Adrenal gland (tissue), 12 donors: ENCODE measurements around the gene NEIL1. TPM values are rescaled to one million over a fixed set of nuclear protein-coding genes. Genes with fewer than 3 reads are reported as not detected.

Experiments
- DNase-seq, 7 donors: peaks; one replicate each; pipeline ENCODE4 v3.0.0-alpha.2; 2019 to 2020
- H3K27ac ChIP-seq, 5 donors: fragments of 200-600 bp; sonication (generic) in 4 of 5; 1 replicate in 3 of 5; 2 replicates in 2 of 5; pipeline versions ENCODE4 v1.5.1 to v1.8.0; 2016 to 2020; ENCODE audit warnings: mild to moderate bottlenecking in 1 of 5
- H3K27me3 ChIP-seq: fragments of 200-600 bp; 2 replicates; pipeline ENCODE4 v1.8.0; 2021
- H3K36me3 ChIP-seq, 2 donors: fragments of 200-600 bp; replicated peaks in 1 of 2; 1 replicate in 1 of 2; 2 replicates in 1 of 2; pipeline versions ENCODE4 v1.5.1 to v1.8.0; 2018 to 2022
- H3K4me1 ChIP-seq, 2 donors: fragments of 200-600 bp; replicated peaks in 1 of 2; 1 replicate in 1 of 2; 2 replicates in 1 of 2; pipeline versions ENCODE4 v1.5.1 to v1.8.0; 2018 to 2021
- H3K4me3 ChIP-seq, 4 donors: fragments of 200-600 bp; sonication (generic) in 3 of 4; one replicate each; pipeline ENCODE4 v1.5.1; 2016 to 2018
- H3K9me3 ChIP-seq, 3 donors: fragments of 200-600 bp; sonication (generic) in 1 of 3; replicated peaks in 1 of 3; 1 replicate in 2 of 3; 2 replicates in 1 of 3; pipeline versions ENCODE4 v1.5.1 to v1.8.0; 2016 to 2021
- POLR2A ChIP-seq, 2 donors: fragments of 450-650 bp; IDR thresholded peaks; one replicate each; pipeline ENCODE4 v1.6.1; 2017; ENCODE audit warnings: antibody characterized with exemption in 2 of 2, mild to moderate bottlenecking in 2 of 2, moderate library complexity in 1 of 2
- WGBS, 4 donors: extraction: QIAGEN DNeasy Blood & Tissue Kit in 2 of 4; methylation state at CpG; one replicate each; pipeline versions ENCODE4 v1.1.5 to v1.1.7; 2013 to 2017; 5-methylcytosine and 5-hydroxymethylcytosine counted together
- intact Hi-C, 2 donors: fragments of 100-400 bp; cut with DNase I; formaldehyde crosslinking; loops; one replicate each; pipeline versions ENCODE4 v1.14.1 to v1.15.0; 2022 to 2023
- polyA plus RNA-seq, 3 donors: library from polyadenylated mRNA; stranded (reverse); fragments of 200-250 nt in 2 of 3; fragments of 350-450 nt in 1 of 3; fragmentation: Illumina TruSeq in 1 of 3; extraction: RNeasy Lipid Tissue Mini Kit (QIAGEN cat#74804) in 1 of 3; gene quantifications; one replicate each; pipeline ENCODE4 v1.2.3, GENCODE V29; 2013 to 2014
- total RNA-seq, 9 donors: library from RNA; depleted of rRNA in 4 of 9; stranded (reverse); fragments of >200 nt in 4 of 9; fragments of 120-200 nt in 1 of 9; fragmentation: NEBNext Ultra II Directional in 1 of 9; extraction: Animal tissue kit (Norgen Biotek cat#: 25700) in 1 of 9; gene quantifications; one replicate each; pipeline versions ENCODE4 v1.1.0 to v1.2.4, GENCODE V29; 2013 to 2023
- TF ChIP-seq, protein P1 (sequence below), 6 experiments: fragments of 450-650 bp in 4 of 6; fragments of 200-600 bp in 2 of 6; sonication (generic) in 1 of 6; IDR thresholded peaks; 1 replicate in 5 of 6; 2 replicates in 1 of 6; pipeline versions ENCODE4 v1.5.1 to v1.8.0; 2016 to 2021; ENCODE audit warnings: antibody characterized with exemption in 6 of 6, mild to moderate bottlenecking in 2 of 6, moderate library complexity in 1 of 6
- donor health status: healthy with polysubstance abuse.
- donor health status: Bipolar disorder and iron deficiency.
- donor health status: DM: yes; HTN: yes; CAD: no.
- donor health status: DM: no; HTN: no; CAD: no.
- donor health status: DM: no; HTN: no; CAD: no.
- donor health status: DM: yes; HTN: yes; CAD: no.

The NEIL1 gene
- total and polyA plus RNA-seq, 12 donors = 6.3 to 208 (median 61.2) TPM

DNA sequence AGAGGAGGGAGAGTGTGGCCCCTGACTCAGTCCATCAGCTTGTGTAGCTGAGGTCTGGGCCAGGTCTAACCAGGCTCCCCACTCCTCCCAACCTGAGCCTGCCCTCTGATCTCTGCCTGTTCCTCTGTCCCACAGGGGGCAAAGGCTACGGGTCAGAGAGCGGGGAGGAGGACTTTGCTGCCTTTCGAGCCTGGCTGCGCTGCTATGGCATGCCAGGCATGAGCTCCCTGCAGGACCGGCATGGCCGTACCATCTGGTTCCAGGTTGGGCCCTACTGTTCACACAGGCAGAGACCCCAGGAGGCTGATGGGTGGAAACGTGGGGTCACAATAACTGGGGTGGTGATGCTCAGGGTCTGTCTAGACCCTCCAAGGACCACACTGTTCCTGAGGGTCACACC, 6.8 kb downstream of the NEIL1 start:
- Histone ChIP-seq H3K36me3 (peaks cover 0 to 44% of the 10 kb centered on the region in 2 donors), H3K4me3 (no peak overlapping the region), H3K9me3 (no peaks in the 10 kb centered on the region), H3K27me3 (no peaks in the 10 kb centered on the region), H3K4me1 (peaks cover 0 to 13% of the 10 kb centered on the region in 2 donors), H3K27ac (no peak overlapping the region)
- DNase-seq = peak in 1 of 7 donors; percentile 15
- 81 to 92% (median 86%) methylated on average over 3 to 7 of the region's 7 CpGs for WGBS, 4 donors
- no peak for TF ChIP-seq POLR2A (IDR thresholded peaks at IDR 0.05)
- TF ChIP-seq, protein P1, sequence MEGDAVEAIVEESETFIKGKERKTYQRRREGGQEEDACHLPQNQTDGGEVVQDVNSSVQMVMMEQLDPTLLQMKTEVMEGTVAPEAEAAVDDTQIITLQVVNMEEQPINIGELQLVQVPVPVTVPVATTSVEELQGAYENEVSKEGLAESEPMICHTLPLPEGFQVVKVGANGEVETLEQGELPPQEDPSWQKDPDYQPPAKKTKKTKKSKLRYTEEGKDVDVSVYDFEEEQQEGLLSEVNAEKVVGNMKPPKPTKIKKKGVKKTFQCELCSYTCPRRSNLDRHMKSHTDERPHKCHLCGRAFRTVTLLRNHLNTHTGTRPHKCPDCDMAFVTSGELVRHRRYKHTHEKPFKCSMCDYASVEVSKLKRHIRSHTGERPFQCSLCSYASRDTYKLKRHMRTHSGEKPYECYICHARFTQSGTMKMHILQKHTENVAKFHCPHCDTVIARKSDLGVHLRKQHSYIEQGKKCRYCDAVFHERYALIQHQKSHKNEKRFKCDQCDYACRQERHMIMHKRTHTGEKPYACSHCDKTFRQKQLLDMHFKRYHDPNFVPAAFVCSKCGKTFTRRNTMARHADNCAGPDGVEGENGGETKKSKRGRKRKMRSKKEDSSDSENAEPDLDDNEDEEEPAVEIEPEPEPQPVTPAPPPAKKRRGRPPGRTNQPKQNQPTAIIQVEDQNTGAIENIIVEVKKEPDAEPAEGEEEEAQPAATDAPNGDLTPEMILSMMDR (IDR thresholded peaks at IDR 0.05) = no peak
- intact Hi-C loops = no loop called here

DNA sequence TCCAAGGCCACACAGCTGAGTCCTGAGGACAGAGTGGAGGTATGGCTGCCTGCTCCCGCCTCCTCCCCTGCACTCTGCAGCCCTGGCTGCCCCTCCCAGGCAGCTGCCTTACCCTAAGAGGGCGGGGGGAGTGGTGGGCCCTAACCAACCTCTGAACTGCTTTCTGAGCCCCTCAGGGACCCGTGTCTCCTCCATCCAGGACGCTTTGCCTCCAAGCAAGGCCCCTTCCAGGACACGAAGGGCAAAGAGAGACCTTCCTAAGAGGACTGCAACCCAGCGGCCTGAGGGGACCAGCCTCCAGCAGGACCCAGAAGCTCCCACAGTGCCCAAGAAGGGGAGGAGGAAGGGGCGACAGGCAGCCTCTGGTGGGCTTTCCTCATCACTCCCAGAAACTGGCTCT, 7.6 kb downstream of the NEIL1 start:
- WGBS, 4 donors = 73 to 84% (median 80%) methylated on average over 2 to 7 of the region's 7 CpGs
- H3K27ac ChIP-seq = no peak overlapping the region
- H3K4me3 ChIP-seq = no peak overlapping the region
- DNase-seq = no peak
- peaks cover 0 to 52% of the 10 kb centered on the region in 2 donors for H3K36me3 ChIP-seq
- no peaks in the 10 kb centered on the region for H3K27me3 ChIP-seq
- no peaks in the 10 kb centered on the region for H3K9me3 ChIP-seq
- intact Hi-C loops = no loop called here
- H3K4me1 ChIP-seq = peaks cover 0 to 4% of the 10 kb centered on the region in 2 donors
- TF ChIP-seq, protein P1 (IDR thresholded peaks at IDR 0.05) = no peak
- no peak for TF ChIP-seq POLR2A (IDR thresholded peaks at IDR 0.05)

DNA sequence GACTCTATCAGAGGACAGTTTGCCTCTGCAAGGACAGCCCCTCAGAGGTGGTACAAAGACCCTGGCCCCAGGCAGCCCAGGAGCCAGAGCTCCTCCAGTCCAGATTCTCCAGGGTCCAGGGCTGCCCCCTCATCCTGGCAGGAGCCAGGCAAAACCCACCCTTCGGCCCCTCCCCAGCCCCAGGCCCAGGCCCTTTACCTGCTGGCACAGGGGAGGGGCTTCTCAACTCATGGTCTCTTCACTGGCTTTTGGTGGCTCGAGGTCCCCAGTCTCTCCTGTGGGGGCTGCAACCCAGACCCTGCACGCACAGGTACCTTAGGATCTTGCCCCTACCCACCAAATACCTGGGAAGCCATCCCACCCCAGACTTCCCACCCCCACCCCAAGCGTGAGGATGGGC, 8.5 kb downstream of the NEIL1 start:
- intact Hi-C loops = no loop called here
- TF ChIP-seq, protein P1 (IDR thresholded peaks at IDR 0.05) = no peak
- TF ChIP-seq POLR2A (IDR thresholded peaks at IDR 0.05) = no peak
- Histone ChIP-seq H3K9me3 (no peaks in the 10 kb centered on the region), H3K4me1 (peaks cover 0 to 8% of the 10 kb centered on the region in 2 donors), H3K4me3 (no peak overlapping the region), H3K36me3 (peaks cover 0 to 62% of the 10 kb centered on the region in 2 donors), H3K27me3 (no peaks in the 10 kb centered on the region), H3K27ac (no peak overlapping the region)
- WGBS, 4 donors = 92 to 100% (median 92%) methylated on average over 3 to 4 of the region's 4 CpGs; no CpG with 5 or more reads in 1 of the 4 donors
- DNase-seq = no peak

DNA sequence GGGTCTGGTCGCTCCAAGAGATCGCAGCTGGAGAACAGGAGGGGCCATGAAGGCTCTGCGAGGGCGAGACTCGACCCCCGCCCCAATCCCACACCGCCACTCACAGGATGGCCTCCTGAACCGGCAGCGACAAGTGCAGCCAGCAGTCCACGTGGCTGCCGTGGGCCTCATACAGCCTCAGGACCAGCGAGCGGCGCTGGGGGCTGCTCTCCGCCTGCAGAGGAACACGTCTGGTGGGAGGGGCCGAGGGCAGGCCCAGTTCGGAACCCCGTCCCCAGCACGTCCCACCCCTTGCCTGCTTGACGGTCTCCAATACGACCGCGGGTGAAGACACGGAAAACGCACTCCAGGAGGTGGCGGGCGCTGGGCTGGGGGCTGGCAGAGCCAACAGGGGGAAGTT, 9.2 kb downstream of the NEIL1 start:
- Histone ChIP-seq H3K36me3 (peaks cover 0 to 66% of the 10 kb centered on the region in 2 donors), H3K27me3 (no peaks in the 10 kb centered on the region), H3K4me1 (peaks cover 5 to 15% of the 10 kb centered on the region in 2 donors), H3K9me3 (no peaks in the 10 kb centered on the region), H3K4me3 (no peak overlapping the region), H3K27ac (no peak overlapping the region)
- 83 to 92% (median 91%) methylated on average over 8 to 28 of the region's 28 CpGs for WGBS, 4 donors
- no peak for DNase-seq
- TF ChIP-seq, protein P1 (IDR thresholded peaks at IDR 0.05) = no peak
- TF ChIP-seq POLR2A (IDR thresholded peaks at IDR 0.05) = no peak
- intact Hi-C loops = no loop called here
